GM23248 (cell line): Measurements from ENCODE around the gene C9orf57.

Source experiments
- EZH2 ChIP-seq: fragments of 200-600 bp; sonication (generic); IDR thresholded peaks from 2 replicates; pipeline ENCODE4 v1.6.1; 2018; ENCODE audit warnings: antibody characterized with exemption, mild to moderate bottlenecking; ENCODE audit not compliant: insufficient read depth, poor library complexity, severe bottlenecking
- EZH2phosphoT487 ChIP-seq: fragments of 200-600 bp; sonication (generic); IDR thresholded peaks from 2 replicates; pipeline ENCODE4 v1.6.1; 2018; ENCODE audit warnings: antibody characterized with exemption, moderate library complexity, mild to moderate bottlenecking, low read depth; ENCODE audit not compliant: insufficient read depth

DNA sequence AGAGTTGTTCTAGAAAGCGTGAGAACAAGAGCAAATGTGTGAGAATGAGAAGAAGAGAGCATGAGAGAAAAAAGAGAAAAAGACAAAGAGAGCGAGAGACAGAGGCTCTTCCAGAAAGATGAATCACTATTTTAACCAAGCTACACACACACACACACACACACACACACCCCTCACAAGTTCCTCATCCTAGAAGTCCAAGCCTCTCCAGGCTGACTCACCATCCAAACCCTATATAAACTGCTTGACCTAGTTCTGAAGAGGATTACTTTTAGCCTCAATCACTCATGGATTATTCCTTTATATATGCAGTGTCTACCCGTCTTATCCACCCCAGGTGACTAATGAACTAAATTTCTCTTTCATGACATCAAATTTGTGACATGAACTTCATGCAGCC, 37.6 kb downstream of the C9orf57 start:
- TF ChIP-seq EZH2 = no peak
- no peak for TF ChIP-seq EZH2phosphoT487
